Measurements from ENCODE around the gene PAOX.

GRCh38 chr10:133422223-133422806 is 43.3 kb downstream of the PAOX start:
- TF ChIP-seq POLR2H (tag; IDR thresholded peaks at IDR 0.05; ENCODE audit: low read depth) = no peak
- TF ChIP-seq MED1 (CRISPR knock-in tag; IDR thresholded peaks at IDR 0.05; ENCODE audit: borderline replicate concordance) = no peak
- no peak for TF ChIP-seq CTCF (IDR thresholded peaks at IDR 0.05 in 2 of 3, conservative IDR thresholded peaks at IDR 0.05 in 1 of 3; ENCODE audit: insufficient read depth in 2 of 3, low read depth in 1 of 3, low read length in 3 of 3)
- no peak for TF ChIP-seq CBX3 (IDR thresholded peaks at IDR 0.05; ENCODE audit: borderline replicate concordance in 1 of 2, low read length in 2 of 2)
- no peak for TF ChIP-seq TARDBP (IDR thresholded peaks at IDR 0.05)

Data from K562 (cell line).